Esophagus squamous epithelium (tissue), 5 donors: Measurements from ENCODE around the gene TAAR1. TPM values are rescaled to one million over a fixed set of nuclear protein-coding genes. Genes with fewer than 3 reads are reported as not detected.

Source experiments
- DNase-seq: peaks from one replicate; lab custom pipeline; 2025; lab: John Stamatoyannopoulos, UW
- H3K27ac ChIP-seq, 4 donors: fragments of 200-600 bp; sonication (generic); one replicate each; pipeline ENCODE4 v1.5.1; 2016 to 2019; ENCODE audit warnings: mild to moderate bottlenecking in 1 of 4
- H3K27me3 ChIP-seq, 4 donors: fragments of 200-600 bp; sonication (generic); 1 replicate in 3 of 4; 2 replicates in 1 of 4; pipeline versions ENCODE4 v1.5.1 to v1.6.0; 2017 to 2021; ENCODE audit warnings: antibody characterized with exemption in 1 of 4
- H3K36me3 ChIP-seq, 3 donors: fragments of 200-600 bp; sonication (generic); one replicate each; pipeline ENCODE4 v1.5.1; 2016 to 2019
- H3K4me1 ChIP-seq, 3 donors: fragments of 200-600 bp; sonication (generic); one replicate each; pipeline ENCODE4 v1.5.1; 2017 to 2019
- H3K4me3 ChIP-seq, 4 donors: fragments of 200-600 bp; sonication (generic); 1 replicate in 3 of 4; 2 replicates in 1 of 4; pipeline ENCODE4 v1.5.1; 2016 to 2019; ENCODE audit warnings: mild to moderate bottlenecking in 2 of 4, moderate library complexity in 1 of 4
- H3K9me3 ChIP-seq, 3 donors: fragments of 200-600 bp; sonication (generic); one replicate each; pipeline ENCODE4 v1.5.1; 2016 to 2019
- POLR2A ChIP-seq, 4 donors: fragments of 450-650 bp; IDR thresholded peaks; one replicate each; pipeline ENCODE4 v1.6.1; 2017; ENCODE audit warnings: antibody characterized with exemption in 4 of 4, mild to moderate bottlenecking in 4 of 4, moderate library complexity in 3 of 4
- WGBS, 2 donors: methylation state at CpG; one replicate each; pipeline ENCODE4 v1.1.5; 2018; 5-methylcytosine and 5-hydroxymethylcytosine counted together
- intact Hi-C: fragments of 100-400 bp; cut with DNase I; formaldehyde crosslinking; loops from one replicate; pipeline ENCODE4 v1.15.0; 2022
- total RNA-seq, 4 donors: library from RNA; depleted of rRNA; stranded (reverse); fragments of >200 nt; gene quantifications; one replicate each; pipeline ENCODE4 v1.1.0, GENCODE V29; 2016
- TF ChIP-seq, protein P1 (sequence below), 6 experiments: fragments of 450-650 bp in 4 of 6; fragments of 200-600 bp in 2 of 6; sonication (generic) in 2 of 6; IDR thresholded peaks; one replicate each; pipeline ENCODE4 v1.5.1; 2016 to 2019; ENCODE audit warnings: antibody characterized with exemption in 6 of 6, mild to moderate bottlenecking in 4 of 6, moderate library complexity in 4 of 6
- donor health status: DM: yes; HTN: yes; CAD: no.

Gene TAAR1
- total RNA-seq, 4 donors from 2014 or later: not detected

DNA sequence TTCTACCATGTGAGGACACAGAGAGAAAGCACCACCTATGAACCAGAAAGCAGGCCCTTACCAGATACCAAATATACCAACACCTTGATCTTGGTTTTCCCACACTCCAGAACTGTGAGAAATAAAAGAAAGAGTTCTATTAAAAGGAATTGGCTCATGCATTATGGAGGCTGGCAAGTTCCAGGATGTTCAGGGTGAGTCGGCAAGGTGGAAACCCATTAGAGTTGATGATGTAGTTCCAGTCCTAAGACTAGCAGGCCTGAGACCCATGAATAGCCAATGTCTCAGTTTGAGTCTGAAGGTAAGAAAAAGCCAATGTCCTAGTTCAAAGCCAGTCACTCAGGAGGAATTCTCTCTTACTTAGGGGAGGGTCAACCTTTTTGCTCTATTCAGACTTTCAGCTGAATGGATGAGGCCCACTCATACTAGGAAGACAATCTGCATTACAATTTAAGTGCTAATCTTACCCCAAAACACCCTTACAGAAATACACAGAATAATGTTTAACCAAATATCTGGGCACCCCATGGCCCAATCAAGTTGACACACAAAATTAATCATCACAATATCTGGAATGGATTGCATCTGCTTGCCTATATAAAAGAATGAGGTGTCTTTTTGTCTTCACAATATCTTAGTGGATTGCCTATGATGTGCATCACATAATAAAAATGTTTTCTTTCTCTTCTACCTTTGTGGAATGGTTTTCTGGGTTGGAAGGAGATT, 5.5 kb upstream of the TAAR1 start:
- H3K36me3 ChIP-seq: no peaks in the 10 kb centered on the region
- intact Hi-C loops: loop anchor here (10.0 kb wide), 1 partner anchor 130 kb away; the partner anchor contains the start of gene SLC18B1
- TF ChIP-seq, protein P1, sequence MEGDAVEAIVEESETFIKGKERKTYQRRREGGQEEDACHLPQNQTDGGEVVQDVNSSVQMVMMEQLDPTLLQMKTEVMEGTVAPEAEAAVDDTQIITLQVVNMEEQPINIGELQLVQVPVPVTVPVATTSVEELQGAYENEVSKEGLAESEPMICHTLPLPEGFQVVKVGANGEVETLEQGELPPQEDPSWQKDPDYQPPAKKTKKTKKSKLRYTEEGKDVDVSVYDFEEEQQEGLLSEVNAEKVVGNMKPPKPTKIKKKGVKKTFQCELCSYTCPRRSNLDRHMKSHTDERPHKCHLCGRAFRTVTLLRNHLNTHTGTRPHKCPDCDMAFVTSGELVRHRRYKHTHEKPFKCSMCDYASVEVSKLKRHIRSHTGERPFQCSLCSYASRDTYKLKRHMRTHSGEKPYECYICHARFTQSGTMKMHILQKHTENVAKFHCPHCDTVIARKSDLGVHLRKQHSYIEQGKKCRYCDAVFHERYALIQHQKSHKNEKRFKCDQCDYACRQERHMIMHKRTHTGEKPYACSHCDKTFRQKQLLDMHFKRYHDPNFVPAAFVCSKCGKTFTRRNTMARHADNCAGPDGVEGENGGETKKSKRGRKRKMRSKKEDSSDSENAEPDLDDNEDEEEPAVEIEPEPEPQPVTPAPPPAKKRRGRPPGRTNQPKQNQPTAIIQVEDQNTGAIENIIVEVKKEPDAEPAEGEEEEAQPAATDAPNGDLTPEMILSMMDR (IDR thresholded peaks at IDR 0.05): no peak
- no peak for TF ChIP-seq POLR2A (IDR thresholded peaks at IDR 0.05)
- H3K4me1 ChIP-seq: no peaks in the 10 kb centered on the region
- DNase-seq: no peak
- H3K27me3 ChIP-seq: no peaks in the 10 kb centered on the region
- no peak overlapping the region for H3K27ac ChIP-seq
- 100% methylated on average over 1 of the region's 1 CpG for WGBS, 2 donors
- H3K9me3 ChIP-seq: no peaks in the 10 kb centered on the region
- no peak overlapping the region for H3K4me3 ChIP-seq

DNA sequence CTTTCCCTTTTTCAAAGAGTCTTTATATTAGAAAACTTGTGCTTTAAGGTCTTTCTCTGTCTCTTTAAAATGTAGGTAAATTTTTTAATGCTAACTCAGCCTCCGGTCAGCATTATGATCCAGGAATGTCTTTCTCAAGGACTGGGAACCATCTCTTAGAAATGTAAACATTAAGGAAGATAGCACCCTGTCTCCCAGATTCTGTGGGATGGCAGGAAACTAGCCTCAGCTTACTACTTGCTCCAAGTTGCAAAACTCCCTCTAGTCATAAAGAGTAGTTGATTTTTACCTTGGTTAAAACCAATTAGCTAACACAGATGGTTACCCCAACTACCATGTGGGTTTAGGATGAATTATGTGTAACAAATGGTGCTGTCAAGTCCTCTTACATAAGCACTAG, 4.7 kb upstream of the TAAR1 start:
- Histone ChIP-seq H3K27me3 (no peaks in the 10 kb centered on the region), H3K36me3 (no peaks in the 10 kb centered on the region), H3K4me3 (no peak overlapping the region), H3K9me3 (no peaks in the 10 kb centered on the region), H3K27ac (no peak overlapping the region), H3K4me1 (no peaks in the 10 kb centered on the region)
- no peak for DNase-seq
- intact Hi-C loops: loop anchor here (10.0 kb wide), 1 partner anchor 131 kb away; the partner anchor contains the start of gene SLC18B1
- 71 to 100% methylated on average over 1 of the region's 1 CpG for WGBS, 2 donors
- TF ChIP-seq, protein P1 (IDR thresholded peaks at IDR 0.05): no peak
- TF ChIP-seq POLR2A (IDR thresholded peaks at IDR 0.05): no peak

DNA sequence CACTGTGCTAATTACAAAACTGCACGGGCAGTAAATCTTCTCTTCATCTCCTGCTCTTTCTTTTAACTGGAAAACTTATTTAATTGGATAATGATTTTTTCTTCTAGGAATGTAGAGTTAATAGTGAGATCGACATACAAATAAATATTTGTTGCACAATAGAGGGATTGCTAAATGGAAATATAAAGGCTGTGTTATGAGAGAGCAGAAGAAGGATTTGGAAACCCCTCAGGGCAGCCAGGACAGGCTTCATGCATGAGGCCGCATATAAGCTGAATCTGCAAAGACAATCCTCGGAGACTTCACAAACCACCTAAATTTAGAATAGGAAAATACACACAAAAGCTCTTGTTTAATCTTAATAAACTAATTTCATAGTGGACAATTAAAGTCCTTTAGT, 2.9 kb upstream of the TAAR1 start:
- Histone ChIP-seq H3K27me3 (no peaks in the 10 kb centered on the region), H3K4me1 (no peaks in the 10 kb centered on the region), H3K27ac (no peak overlapping the region), H3K4me3 (no peak overlapping the region), H3K9me3 (no peaks in the 10 kb centered on the region), H3K36me3 (no peaks in the 10 kb centered on the region)
- WGBS, 2 donors: 65 to 78% methylated on average over 4 of the region's 4 CpGs
- no peak for TF ChIP-seq POLR2A (IDR thresholded peaks at IDR 0.05)
- intact Hi-C loops: loop anchor here (10.0 kb wide), 1 partner anchor 133 kb away; the partner anchor contains the start of gene SLC18B1
- DNase-seq: no peak

DNA sequence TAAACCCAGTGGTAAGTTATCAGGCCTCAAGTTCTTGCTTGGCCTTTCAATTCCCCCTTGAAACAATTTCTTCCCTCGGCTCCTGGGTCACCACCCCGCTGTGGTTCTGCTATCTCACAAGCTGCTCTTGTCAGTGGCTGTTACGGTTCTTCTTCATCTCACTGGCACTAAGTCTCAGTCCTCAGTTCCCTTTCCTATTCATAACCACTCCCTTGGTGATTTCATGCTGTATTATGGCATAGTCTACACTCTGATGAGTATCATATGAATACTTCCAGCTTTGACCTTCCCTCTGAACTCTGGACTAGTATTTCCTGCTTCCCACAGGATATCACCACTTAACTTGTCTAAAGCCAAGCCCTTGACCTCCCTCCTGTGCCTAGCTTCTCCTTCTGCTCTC, 7.9 kb downstream of the TAAR1 start:
- H3K27me3 ChIP-seq: no peaks in the 10 kb centered on the region
- intact Hi-C loops: no loop called here
- H3K36me3 ChIP-seq: no peaks in the 10 kb centered on the region
- DNase-seq: no peak
- 78 to 80% methylated on average over 3 of the region's 3 CpGs for WGBS, 2 donors
- H3K4me3 ChIP-seq: no peak overlapping the region
- no peaks in the 10 kb centered on the region for H3K4me1 ChIP-seq
- no peak overlapping the region for H3K27ac ChIP-seq
- no peaks in the 10 kb centered on the region for H3K9me3 ChIP-seq
- TF ChIP-seq POLR2A (IDR thresholded peaks at IDR 0.05): no peak
- TF ChIP-seq, protein P1 (IDR thresholded peaks at IDR 0.05): no peak

DNA sequence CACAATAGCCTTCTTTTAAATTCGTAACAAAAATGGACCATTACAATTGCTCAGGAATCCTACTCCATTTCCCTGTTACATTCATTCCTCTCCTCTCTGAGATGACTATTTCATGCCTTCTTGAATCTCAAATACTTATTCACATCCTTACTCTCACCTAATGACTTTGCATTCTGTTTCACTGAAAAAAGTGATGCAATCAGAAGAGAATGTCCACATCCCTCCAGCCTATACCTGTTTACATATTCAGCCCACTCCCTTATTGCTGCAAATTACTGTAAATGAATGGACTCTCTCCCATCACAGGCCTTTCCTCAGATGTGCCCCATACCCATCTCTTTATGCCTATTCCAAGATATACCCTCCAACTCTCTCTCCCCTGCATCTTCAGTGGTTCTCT, 8.6 kb downstream of the TAAR1 start:
- 71 to 81% methylated on average over 1 of the region's 1 CpG for WGBS, 2 donors
- no peak overlapping the region for H3K27ac ChIP-seq
- H3K27me3 ChIP-seq: no peaks in the 10 kb centered on the region
- no peaks in the 10 kb centered on the region for H3K9me3 ChIP-seq
- H3K4me1 ChIP-seq: no peaks in the 10 kb centered on the region
- TF ChIP-seq, protein P1 (IDR thresholded peaks at IDR 0.05): no peak
- TF ChIP-seq POLR2A (IDR thresholded peaks at IDR 0.05): no peak
- H3K36me3 ChIP-seq: no peaks in the 10 kb centered on the region
- DNase-seq: no peak
- H3K4me3 ChIP-seq: no peak overlapping the region
- intact Hi-C loops: no loop called here
